Stimulated activated CD8-positive, alpha-beta memory T cell treated with anti-CD3 and anti-CD28 coated beads, Interleukin-12 subunit alpha, Interleukin-12 subunit beta, amount 100 ng/mL, for 24 hours (primary cell): ENCODE results near the gene ZNF316.

Experiments
- DNase-seq: peaks from one replicate; pipeline ENCODE4 v3.0.0-alpha.2; 2020; ENCODE audit errors: extremely low read depth

ZNF316 gene

DNA sequence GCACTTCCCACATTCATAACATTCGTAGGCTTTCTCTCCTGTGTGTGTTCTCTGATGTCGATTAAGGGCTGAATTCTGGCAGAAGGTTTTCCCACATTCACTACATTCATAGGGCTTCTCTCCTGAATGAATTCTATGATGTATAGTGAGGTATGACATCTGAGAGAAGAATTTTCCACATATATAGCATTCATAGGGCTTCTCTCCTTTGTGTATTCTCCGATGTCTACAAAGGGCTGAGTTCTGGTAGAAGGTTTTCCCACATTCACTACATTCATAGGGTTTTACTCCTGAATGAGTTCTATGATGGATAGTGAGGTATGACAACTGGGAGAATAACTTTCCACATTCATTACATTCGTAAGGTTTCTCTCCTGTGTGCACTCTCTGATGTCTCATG lies 54.0 kb downstream of the ZNF316 start:
- DNase-seq = no peak

DNA sequence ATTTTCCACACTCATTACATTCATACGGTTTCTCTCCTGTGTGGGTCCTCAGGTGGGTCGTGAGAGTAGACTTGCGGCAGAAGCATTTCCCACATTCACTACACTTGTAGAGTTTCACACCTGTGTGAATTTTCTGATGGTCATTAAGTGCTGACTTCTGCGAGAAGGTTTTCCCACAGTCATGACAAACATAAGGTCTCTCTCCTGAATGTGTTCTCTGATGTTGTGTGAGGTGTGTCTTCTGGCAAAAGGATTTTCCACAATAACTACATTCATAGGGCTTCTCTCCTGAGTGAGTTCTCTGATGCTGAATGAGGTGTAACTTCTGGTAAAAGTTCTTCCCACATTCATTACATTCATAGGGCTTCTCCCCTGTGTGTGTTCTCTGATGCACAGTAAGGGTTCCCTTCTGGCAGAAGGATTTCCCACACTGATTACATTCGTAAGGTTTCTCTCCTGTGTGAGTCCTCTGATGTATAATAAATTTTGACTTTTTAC lies 54.5 kb downstream of the ZNF316 start:
- DNase-seq = no peak

DNA sequence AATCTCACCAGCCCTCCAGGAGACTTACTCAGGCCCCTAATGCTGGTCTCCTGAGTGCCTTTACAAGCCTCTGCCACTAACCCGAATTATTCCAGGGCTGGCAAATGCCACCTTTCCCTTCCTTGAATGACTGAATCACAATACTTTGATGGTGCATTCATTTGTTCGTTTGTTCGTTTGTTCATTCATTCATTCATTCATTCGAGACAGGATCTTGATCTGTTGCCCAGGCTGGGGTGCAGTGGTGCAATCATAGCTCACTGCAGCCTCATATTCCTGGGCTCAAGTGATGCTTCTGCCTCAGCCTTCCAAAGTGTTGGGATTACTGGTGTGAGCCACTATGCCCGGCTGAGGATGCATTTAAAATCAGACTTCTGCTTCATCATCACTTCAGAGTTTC lies 63.7 kb downstream of the ZNF316 start:
- DNase-seq = no peak

DNA sequence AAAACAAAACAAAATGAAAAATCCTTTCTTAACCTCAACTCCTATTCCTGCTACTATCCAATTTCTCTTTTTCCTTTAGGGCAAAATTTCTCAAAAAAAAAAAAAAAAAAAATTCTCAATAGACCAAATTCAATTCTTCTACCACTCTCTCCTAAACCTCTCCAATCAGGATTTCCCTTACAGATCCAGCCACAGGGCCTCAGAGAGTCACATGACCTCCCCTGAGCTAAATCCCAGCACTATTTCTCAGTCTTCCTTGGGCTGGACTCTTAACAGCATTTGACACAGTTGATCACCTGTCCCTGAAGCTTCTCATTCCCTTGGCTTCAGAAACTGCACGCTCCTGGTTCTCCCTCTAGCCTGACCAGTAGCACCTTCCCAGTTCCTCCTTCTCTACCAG lies 64.7 kb downstream of the ZNF316 start:
- DNase-seq = no peak
